Breast epithelium (tissue), 3 donors: Measurements from ENCODE around the gene NEFH.

Source experiments
- CTCF ChIP-seq, 3 donors: fragments of 450-650 bp; IDR thresholded peaks; one replicate each; pipeline ENCODE4 v1.5.1; 2016 to 2017; ENCODE audit warnings: antibody characterized with exemption in 3 of 3, mild to moderate bottlenecking in 3 of 3, moderate library complexity in 3 of 3
- POLR2A ChIP-seq: fragments of 450-650 bp; IDR thresholded peaks from one replicate; pipeline ENCODE4 v1.6.1; 2016; ENCODE audit warnings: antibody characterized with exemption, mild to moderate bottlenecking, moderate library complexity
- POLR2AphosphoS5 ChIP-seq, 3 donors: sonication (generic); formaldehyde crosslinking; IDR thresholded peaks; one replicate each; pipeline ENCODE4 v1.6.1; 2017; ENCODE audit warnings: antibody characterized with exemption in 3 of 3

- TF ChIP-seq CTCF (IDR thresholded peaks at IDR 0.05) (no peak), POLR2A (no peak), POLR2AphosphoS5 (IDR thresholded peaks at IDR 0.05) (no peak)
Observed at GRCh38 chr22:29476116-29476515, 3.9 kb upstream of the NEFH start.
